Breast epithelium (tissue), 4 donors: ENCODE data around the gene SLC6A7. TPM values are rescaled to one million over a fixed set of nuclear protein-coding genes. Genes with fewer than 3 reads are reported as not detected.
"Not testable (repeated sequence)": the region's sequence is repeated elsewhere in the genome, so short reads cannot be mapped to it uniquely, and the experiment has no call there.

Source experiments
- DNase-seq, 2 donors: peaks; one replicate each; pipeline ENCODE4 v3.0.0-alpha.2; 2019; ENCODE audit warnings: low spot score in 2 of 2
- H3K27ac ChIP-seq, 2 donors: fragments of 200-600 bp; sonication (generic) in 1 of 2; one replicate each; pipeline ENCODE4 v1.5.1; 2016 to 2019; ENCODE audit warnings: mild to moderate bottlenecking in 1 of 2
- H3K27me3 ChIP-seq, 2 donors: fragments of 200-600 bp; sonication (generic) in 1 of 2; one replicate each; pipeline versions ENCODE4 v1.5.1 to v1.6.0; 2017 to 2019; ENCODE audit warnings: control low read depth in 1 of 2, mild to moderate bottlenecking in 1 of 2
- H3K36me3 ChIP-seq: fragments of 200-600 bp; one replicate; pipeline ENCODE4 v1.5.1; 2019
- H3K4me1 ChIP-seq, 2 donors: fragments of 200-600 bp; sonication (generic); one replicate each; pipeline ENCODE4 v1.5.1; 2016 to 2019; ENCODE audit warnings: control low read depth in 1 of 2
- H3K4me3 ChIP-seq, 3 donors: fragments of 200-600 bp; sonication (generic); 1 replicate in 2 of 3; 2 replicates in 1 of 3; pipeline ENCODE4 v1.5.1; 2016 to 2019; ENCODE audit warnings: mild to moderate bottlenecking in 3 of 3, moderate library complexity in 2 of 3
- H3K9me3 ChIP-seq, 2 donors: fragments of 200-600 bp; sonication (generic) in 1 of 2; one replicate each; pipeline ENCODE4 v1.5.1; 2016 to 2019; ENCODE audit warnings: control low read depth in 1 of 2
- CTCF ChIP-seq, 3 donors: fragments of 450-650 bp; IDR thresholded peaks; one replicate each; pipeline ENCODE4 v1.5.1; 2016 to 2017; ENCODE audit warnings: antibody characterized with exemption in 3 of 3, mild to moderate bottlenecking in 3 of 3, moderate library complexity in 3 of 3
- POLR2A ChIP-seq: fragments of 450-650 bp; IDR thresholded peaks from one replicate; pipeline ENCODE4 v1.6.1; 2016; ENCODE audit warnings: antibody characterized with exemption, mild to moderate bottlenecking, moderate library complexity
- POLR2AphosphoS5 ChIP-seq, 3 donors: sonication (generic); formaldehyde crosslinking; IDR thresholded peaks; one replicate each; pipeline ENCODE4 v1.6.1; 2017; ENCODE audit warnings: antibody characterized with exemption in 3 of 3
- intact Hi-C: fragments of 100-400 bp; cut with DNase I; formaldehyde crosslinking; loops from one replicate; pipeline ENCODE4 v1.15.1; 2023; ENCODE audit warnings: low total_unique reads
- total RNA-seq, 3 donors: library from RNA; depleted of rRNA; stranded (reverse); fragments of >200 nt; gene quantifications; one replicate each; pipeline ENCODE4 v1.1.0, GENCODE V29; 2016

The SLC6A7 gene
- total RNA-seq, 3 donors from 2014 or later = 0.15 to 0.16 TPM; not detected in 1

GRCh38 chr5:150245808-150246207 is 55.9 kb downstream of the SLC6A7 start:
- no peaks in the 10 kb centered on the region for H3K27me3 ChIP-seq
- H3K4me3 ChIP-seq = no peak overlapping the region
- intact Hi-C loops = no loop called here

GRCh38 chr5:150246429-150246828 is 56.6 kb downstream of the SLC6A7 start:
- Histone ChIP-seq H3K36me3 (no peaks in the 10 kb centered on the region), H3K4me3 (no peak overlapping the region), H3K27ac (no peak overlapping the region), H3K4me1 (no peaks in the 10 kb centered on the region), H3K9me3 (no peaks in the 10 kb centered on the region), H3K27me3 (no peaks in the 10 kb centered on the region)
- no peak for TF ChIP-seq CTCF (IDR thresholded peaks at IDR 0.05)
- no peak for TF ChIP-seq POLR2A
- no peak for TF ChIP-seq POLR2AphosphoS5 (IDR thresholded peaks at IDR 0.05)
- DNase-seq = no peak
- intact Hi-C loops = no loop called here

More at GRCh38 chr5:150245808-150246207, 55.9 kb downstream of the SLC6A7 start:
- TF ChIP-seq POLR2A (no peak), POLR2AphosphoS5 (IDR thresholded peaks at IDR 0.05) (no peak), CTCF (IDR thresholded peaks at IDR 0.05) (no peak)
- Histone ChIP-seq H3K9me3 (no peaks in the 10 kb centered on the region), H3K4me1 (no peaks in the 10 kb centered on the region), H3K36me3 (no peaks in the 10 kb centered on the region), H3K27ac (no peak overlapping the region)
- DNase-seq = no peak

GRCh38 chr5:150246835-150247234 is 57.0 kb downstream of the SLC6A7 start:
- no peak for DNase-seq
- Histone ChIP-seq H3K27me3 (no peaks in the 10 kb centered on the region), H3K4me3 (no peak overlapping the region), H3K4me1 (no peaks in the 10 kb centered on the region), H3K27ac (no peak overlapping the region), H3K36me3 (no peaks in the 10 kb centered on the region), H3K9me3 (no peaks in the 10 kb centered on the region)
- TF ChIP-seq POLR2AphosphoS5 (IDR thresholded peaks at IDR 0.05) (no peak), POLR2A (no peak), CTCF (IDR thresholded peaks at IDR 0.05) (no peak)
- intact Hi-C loops = no loop called here

- no peaks in the 10 kb centered on the region for H3K9me3 ChIP-seq
- H3K36me3 ChIP-seq = no peaks in the 10 kb centered on the region
- H3K4me1 ChIP-seq = no peaks in the 10 kb centered on the region
- DNase-seq = no peak
- intact Hi-C loops = no loop called here
- TF ChIP-seq CTCF (IDR thresholded peaks at IDR 0.05) (no peak), POLR2AphosphoS5 (IDR thresholded peaks at IDR 0.05) (no peak), POLR2A (no peak)
- H3K27me3 ChIP-seq = no peaks in the 10 kb centered on the region
- no peak overlapping the region for H3K4me3 ChIP-seq
- H3K27ac ChIP-seq = no peak overlapping the region
Observed at GRCh38 chr5:150247726-150248125, 57.9 kb downstream of the SLC6A7 start.

- not testable (repeated sequence) for H3K9me3 ChIP-seq
Observed at GRCh38 chr5:150248493-150248892, 58.6 kb downstream of the SLC6A7 start.

GRCh38 chr5:150248946-150249345 is 59.1 kb downstream of the SLC6A7 start:
- no peaks in the 10 kb centered on the region for H3K4me1 ChIP-seq
- intact Hi-C loops = no loop called here
- H3K27me3 ChIP-seq = no peaks in the 10 kb centered on the region
- no peak for TF ChIP-seq CTCF (IDR thresholded peaks at IDR 0.05)
- TF ChIP-seq POLR2AphosphoS5 (IDR thresholded peaks at IDR 0.05) = no peak
- TF ChIP-seq POLR2A = no peak
- DNase-seq = no peak
- no peaks in the 10 kb centered on the region for H3K36me3 ChIP-seq
- H3K4me3 ChIP-seq = no peak overlapping the region
- H3K9me3 ChIP-seq = no peaks in the 10 kb centered on the region
- H3K27ac ChIP-seq = no peak overlapping the region

More at GRCh38 chr5:150248493-150248892, 58.6 kb downstream of the SLC6A7 start:
- H3K27ac ChIP-seq, DNase-seq, H3K4me1 ChIP-seq, H3K4me3 ChIP-seq, H3K36me3 ChIP-seq, intact Hi-C loops, H3K27me3 ChIP-seq: not testable (repeated sequence)
